GM19193 (cell line): ENCODE results near the gene FER.
A peak's percentile ranks its signal among the peaks of the same experiment; 100 is the strongest.

Source experiments
- POLR2A ChIP-seq: IDR thresholded peaks from 4 replicates; pipeline ENCODE4 v1.6.1; 2011; ENCODE audit not compliant: insufficient read depth, insufficient read length; ENCODE audit errors: extremely low read depth

The FER gene

GRCh38 chr5:108747774-108748400, at the start of gene FER:
Gene FER, plus strand, starts transcription at chr5:108747897. Its CDS starts 50,286 bp downstream, at chr5:108798183.
- no peak for TF ChIP-seq POLR2A

DNA sequence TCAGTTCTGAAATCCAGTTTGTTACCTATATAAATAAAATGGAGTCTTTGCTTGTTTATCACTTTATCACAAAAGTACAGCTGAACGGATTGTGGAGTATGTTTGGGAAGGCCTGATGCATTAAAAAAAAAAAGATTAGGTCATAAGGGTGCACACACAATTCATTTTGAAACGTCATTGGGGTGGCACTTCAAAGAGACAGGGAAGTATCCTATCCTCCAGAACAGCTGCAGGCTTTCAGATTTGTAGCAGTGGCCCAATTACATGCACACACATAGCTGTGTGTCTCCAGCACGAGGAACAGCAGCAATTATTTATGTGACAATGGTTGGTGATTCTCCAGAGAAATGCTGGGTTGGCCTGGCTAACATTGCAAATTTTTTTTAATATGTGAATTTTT, 46.8 kb upstream of the FER start:
- no peak for TF ChIP-seq POLR2A

- no peak for TF ChIP-seq POLR2A
These were observed 45.2 kb upstream of the FER start for GRCh38 chr5:108702546-108702945.

DNA sequence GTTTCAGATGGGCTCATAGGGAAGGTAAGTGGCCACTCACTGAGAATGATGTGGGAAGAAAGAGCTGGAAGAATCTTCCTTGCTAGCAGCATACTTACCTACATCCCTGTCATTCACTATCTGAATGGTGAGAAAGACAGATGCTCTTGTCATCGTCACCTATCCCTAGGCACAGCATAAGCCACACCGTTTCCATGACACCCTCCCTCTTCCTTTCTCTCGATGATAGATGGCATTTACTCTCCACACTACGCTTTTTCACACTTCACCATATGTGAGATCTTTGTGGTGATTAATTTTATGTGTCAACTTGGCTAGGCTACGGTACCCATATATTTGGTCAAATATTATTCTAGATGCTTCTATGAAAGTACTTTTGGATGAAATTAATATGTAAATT, 44.4 kb upstream of the FER start:
- no peak for TF ChIP-seq POLR2A

DNA sequence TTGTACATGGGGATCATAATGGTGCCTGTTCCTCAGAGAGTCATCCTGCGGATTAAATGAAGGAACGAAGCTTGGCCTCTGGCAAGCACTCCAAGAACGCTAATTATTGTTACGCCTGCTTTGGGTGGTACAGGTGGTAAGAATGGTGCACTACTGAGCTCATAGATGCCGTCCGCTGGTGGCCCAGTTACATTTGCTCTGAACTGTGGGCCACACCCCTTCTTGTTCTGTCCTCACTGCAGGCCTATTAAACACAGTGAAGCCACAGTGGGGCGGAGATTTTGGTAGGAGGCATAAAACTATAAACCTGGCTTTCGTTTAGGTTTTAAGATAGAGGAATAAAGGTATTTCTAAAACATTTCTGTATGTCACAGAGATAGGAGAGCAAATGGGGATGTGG, 40.6 kb upstream of the FER start:
- TF ChIP-seq POLR2A = no peak

- TF ChIP-seq POLR2A = no peak
These were observed 35.8 kb upstream of the FER start for GRCh38 chr5:108711898-108712297.

- TF ChIP-seq POLR2A = no peak
These were observed 32.3 kb upstream of the FER start for GRCh38 chr5:108715408-108715807.

DNA sequence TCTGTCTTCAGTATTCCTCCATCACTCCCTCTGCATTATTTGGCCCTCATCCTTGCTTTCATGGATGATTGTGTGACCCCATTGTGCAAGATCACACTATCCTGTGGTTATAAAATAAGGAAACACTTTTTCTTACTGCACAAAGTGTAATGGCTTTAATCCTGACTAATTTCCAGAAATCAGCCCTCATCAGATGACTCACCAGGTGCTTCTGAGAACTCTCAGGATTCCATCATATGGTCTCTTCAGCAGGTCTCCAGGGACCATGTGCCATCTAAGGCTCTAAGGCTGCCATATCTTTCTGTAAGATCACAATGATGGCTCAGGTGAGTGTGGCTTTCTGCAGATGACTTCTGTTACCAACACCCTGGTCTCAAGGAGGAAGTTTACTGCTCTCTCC, 27.3 kb upstream of the FER start:
- TF ChIP-seq POLR2A = no peak

DNA sequence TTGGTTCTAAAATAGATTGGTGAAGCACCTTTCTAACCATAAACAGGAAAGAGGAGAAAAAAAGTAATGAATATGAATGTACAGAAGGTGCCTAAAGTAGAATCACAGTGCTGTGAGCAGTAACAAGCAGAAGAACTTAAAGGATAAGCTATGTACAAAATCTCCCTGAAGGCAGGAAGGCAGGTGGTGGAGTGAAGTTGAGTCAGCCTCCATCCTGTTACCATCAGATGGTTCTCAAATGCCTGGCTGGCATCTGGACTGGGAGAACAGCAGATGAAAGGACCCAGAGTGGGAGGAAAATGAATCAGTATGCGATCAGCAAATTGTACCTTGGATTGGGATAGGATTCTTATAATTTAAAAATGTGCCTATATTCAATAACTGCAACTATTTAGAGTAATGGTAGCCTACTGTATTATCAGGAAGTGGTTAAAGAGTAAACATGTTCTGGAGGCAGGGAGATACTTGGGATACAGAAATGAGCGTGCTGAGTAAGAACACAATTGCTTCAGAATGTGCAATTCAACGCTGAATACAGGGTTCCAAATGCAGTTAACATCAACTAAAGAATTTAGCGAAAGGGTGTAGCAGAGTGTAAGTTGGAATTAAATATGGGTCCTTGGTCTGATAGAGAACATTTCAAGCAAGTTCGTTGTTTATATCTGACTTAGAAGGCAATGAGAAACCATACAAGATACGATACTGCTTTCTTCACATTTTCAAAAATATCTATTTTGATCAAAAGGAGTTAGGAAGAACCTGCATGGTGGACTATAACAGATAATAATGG, 21.1 kb upstream of the FER start:
- no peak for TF ChIP-seq POLR2A

DNA sequence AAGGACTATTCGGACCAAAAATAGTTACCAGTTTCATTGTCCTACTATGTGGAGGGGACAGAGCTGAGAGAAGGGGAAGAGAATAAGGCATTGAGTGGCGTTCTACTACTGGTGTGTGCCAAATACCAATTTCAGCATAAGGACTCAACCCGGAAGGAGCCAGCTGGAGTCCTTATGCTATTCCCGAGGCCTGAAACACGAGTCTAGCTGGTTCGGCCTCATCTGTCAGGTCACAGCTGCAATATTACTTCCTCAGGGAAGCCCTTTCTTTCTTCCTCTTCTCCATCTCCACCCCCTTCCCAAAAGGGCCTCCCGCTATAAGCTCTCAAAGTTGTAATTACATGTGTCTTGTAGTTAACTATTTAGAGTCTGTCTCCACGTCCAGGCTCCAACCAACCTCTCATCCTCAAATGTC, 20.5 kb upstream of the FER start:
- no peak for TF ChIP-seq POLR2A

- TF ChIP-seq POLR2A = peak; percentile 67
These were observed 19.8 kb upstream of the FER start for GRCh38 chr5:108727651-108728565.

- TF ChIP-seq POLR2A = no peak
These were observed 19.0 kb upstream of the FER start for GRCh38 chr5:108728566-108729241.

DNA sequence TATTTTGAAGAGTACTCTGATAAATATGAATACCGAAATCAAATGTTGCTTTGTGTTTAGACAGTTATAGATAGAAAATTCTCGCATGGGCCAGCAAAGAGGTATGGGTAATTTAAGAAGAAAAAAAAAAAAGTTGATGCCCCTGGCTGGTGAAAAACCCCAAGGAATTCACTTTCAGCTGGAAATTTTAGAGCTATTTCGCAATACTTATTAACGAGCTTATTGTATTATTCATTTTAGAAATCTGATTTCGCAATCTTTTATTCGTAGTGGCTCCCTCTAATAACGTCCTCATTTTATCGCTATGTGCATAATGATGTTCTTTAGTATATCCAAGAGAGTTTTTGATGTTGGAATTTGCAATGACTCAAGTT, 18.5 kb upstream of the FER start:
- TF ChIP-seq POLR2A = no peak

DNA sequence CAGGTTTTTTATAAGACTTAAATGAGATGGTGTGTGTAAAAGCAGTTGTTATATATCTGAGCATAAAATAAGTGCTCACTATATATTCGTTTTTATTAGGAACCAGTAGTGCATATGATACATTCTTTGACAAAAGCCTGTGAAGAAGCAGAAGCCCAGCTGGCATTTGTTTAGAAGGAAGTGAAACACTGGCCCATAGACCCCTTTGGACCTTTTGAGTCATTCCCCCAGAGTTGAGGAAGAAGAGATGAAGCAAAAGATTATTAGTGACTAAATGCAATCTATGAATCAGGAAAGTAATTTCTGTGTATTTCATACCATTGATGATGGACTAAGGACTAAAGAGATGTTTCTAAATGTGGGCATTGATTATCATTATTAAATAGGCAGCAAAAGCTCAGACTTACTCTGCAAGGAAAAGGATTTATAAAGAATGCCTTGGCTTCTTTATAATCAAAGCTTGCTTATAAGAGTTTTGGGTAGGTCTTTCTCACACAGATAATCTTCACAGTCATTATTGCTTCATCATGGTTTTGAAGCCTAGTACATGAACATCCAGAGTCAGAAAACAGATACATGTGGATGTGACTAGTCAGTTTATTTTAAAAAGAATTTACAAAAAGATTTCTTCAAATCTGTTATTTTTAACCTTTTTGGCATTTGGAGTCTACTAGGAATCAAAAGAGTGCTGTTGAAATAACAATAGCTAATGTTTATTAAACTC, 16.9 kb upstream of the FER start:
- TF ChIP-seq POLR2A = no peak
